ENCODE results near the gene PECR.
"Not testable (repeated sequence)": the region's sequence is repeated elsewhere in the genome, so short reads cannot be mapped to it uniquely, and the experiment has no call there.

The PECR gene

GRCh38 chr2:216103213-216103612 lies 21.6 kb upstream of the PECR start:
- DNase-seq: no peak

- no peak for DNase-seq
These were observed 19.5 kb upstream of the PECR start for GRCh38 chr2:216101109-216101508.

DNA sequence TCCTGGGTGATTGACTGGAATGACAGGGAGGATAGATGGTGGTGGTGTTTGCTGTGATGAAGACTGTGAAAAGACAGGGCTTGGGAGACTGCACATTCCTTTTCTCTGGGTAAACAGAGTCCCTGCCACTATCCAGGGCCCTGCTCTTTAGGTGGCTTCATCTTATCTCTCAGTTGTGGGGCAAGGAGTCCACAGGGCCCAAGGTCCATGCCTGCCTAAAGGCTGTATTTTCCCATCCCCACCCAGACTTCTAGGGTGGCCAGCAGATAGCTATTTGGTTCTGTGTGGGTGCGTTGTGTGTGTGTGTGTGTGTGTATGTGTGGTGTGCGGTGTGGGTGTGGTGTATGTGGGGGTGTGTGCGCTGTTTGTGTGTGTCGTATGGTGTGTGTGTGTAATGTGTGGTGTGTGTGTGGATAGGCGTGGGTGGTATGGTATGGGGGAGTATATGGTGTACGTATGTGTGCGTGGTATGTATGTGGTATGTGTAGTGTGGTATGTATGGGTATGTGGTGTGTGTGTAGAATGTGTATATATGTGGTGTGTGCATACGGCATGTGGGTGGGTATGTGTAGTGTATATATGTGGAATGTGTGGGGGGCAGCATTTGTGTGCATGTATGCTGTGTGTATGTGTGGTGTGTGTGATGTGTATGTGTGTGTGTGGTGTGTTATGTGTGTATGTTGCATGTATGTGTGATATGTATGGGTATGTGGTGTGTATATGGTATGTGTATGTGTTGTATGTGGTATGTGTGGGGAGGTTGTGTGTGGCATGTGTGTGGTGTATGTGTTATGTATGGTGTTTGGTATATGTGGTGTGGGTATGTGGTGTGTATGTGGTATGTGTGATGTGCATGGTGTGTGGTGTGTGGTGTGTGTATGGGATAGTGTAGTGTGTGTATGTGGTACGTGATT lies 17.1 kb upstream of the PECR start:
- DNase-seq: no peak

- DNase-seq: no peak
These were observed 13.1 kb upstream of the PECR start for GRCh38 chr2:216094701-216095100.

DNA sequence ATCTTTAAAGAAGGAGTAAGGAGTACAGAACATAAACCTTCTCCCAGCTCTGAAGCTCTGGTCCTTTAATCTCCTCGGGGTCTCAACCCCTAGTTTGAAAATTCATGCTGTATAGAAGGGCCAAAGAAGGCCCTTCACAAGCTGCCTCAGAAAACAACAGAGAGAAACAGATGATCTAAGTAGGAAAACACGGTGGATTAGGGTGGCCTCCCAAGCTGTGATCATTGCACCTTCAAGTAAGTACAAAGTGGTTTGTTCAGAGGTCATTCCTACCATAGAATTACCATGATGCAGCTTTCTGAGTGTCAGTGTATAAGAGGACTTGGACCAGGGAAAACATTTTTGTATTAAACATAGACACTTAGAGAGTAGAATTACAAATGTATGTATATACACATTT lies 11.0 kb upstream of the PECR start:
- DNase-seq: no peak

DNA sequence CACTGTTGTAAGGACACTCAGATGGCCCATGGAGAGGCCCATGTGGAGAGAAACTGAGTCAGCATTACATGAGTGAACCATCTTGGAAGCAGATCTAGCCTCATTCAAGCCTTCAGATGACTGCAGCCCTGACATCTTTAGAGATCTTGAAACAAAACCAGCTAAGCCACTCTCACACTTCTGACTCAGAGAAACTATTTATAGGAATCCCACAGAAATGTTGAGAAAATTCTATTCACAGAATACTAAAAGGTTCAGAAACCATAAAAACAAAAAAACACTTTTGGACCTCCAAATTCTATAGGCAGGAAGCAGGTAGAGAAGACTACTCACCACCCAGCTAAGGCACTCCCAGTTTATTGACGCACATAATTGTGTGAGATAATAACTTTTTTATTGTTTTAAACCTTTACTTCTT lies 8.8 kb upstream of the PECR start:
- no peak for DNase-seq

DNA sequence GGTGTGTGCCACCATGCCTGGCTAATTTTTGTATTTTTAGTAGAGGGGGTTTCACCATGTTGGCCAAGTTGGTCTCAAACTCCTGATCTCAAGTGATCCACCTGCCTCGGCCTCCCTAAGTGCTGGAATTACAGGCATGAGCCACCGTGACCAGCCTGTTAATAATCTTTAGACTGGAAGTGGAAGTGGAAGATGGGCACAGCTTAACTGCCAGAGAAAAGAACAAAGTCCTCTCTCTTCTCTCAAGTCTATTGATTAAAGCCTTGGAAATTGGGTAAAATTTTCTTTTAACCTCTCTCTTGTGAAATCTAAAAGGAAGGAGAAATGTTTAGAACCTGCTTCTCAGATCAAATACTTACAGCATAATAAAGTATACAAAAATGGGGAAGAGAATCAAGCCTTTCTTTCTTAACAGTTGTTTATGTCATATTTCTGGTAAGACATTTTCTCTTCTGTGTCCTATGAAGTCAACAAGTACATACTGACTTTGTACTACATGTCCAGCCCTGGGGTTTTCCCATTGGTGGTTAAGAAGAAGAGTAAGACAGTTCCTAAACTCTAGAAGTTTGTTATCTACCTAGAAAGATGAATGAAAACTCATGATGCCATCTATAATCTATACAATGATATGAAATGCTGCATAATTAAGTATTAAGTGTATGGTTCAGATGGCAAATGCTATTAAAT lies 4.7 kb upstream of the PECR start:
- no peak for DNase-seq

DNA sequence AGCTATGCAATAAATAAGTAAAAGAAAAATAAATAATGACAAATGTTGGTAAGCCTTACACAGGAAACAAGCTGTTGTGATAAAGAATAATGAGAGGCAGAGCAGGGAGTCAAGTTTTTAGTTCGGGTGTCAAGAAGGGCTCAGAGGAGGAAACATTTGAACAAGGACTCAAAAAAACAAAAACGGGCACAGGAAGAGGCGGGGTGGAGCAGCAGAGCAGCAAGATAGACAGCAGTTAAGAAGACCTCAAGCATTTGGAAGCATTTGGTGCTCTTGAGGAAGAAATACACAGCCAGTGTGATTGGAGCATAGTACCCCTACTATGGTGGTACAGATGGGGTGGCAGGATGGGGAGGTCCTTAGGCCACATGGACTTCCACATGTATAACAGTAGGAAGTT lies 2.9 kb upstream of the PECR start:
- DNase-seq: peak; percentile 66

DNA sequence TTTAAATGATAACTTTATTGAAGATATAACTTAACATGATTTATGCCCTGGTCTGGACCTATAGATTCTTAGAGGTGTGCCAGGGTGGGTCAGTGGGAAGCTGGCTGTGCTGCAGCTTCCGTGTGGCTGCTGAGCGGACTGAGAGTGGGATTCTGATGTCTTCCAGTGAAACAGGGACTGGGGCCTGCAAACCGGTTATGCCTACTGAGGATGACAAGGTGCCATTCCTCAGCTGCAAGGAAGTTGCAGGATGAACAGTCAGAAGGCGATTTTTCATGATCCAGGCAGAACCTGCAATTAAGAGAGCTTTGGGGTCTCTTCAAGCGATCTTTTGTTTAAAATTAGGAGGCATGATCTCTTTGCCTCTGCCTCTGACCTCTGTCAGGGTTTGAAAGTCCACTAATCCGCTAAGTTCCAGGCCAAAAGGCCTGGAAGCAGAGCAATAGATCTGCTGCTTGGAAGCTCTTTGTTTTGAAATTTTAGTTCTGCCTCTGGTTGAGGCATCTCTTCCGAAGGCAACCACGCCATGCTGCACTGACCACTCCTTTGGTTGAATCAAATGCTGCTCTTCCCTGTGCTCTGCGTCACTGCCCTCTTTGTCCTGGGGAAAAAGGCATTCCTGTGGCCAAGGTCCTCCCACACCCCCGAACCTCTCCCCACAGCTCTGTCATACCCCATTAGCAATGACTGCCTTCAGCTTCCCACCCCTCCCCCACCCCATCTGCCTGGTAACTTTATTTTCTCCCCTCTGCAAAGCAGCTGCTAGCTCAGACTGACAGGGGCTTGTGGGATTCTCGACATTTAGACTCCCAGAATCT lies 2.1 kb upstream of the PECR start:
- no peak for DNase-seq

GRCh38 chr2:216082805-216083204 lies 1.2 kb upstream of the PECR start:
- peak; percentile 40 for DNase-seq

DNA sequence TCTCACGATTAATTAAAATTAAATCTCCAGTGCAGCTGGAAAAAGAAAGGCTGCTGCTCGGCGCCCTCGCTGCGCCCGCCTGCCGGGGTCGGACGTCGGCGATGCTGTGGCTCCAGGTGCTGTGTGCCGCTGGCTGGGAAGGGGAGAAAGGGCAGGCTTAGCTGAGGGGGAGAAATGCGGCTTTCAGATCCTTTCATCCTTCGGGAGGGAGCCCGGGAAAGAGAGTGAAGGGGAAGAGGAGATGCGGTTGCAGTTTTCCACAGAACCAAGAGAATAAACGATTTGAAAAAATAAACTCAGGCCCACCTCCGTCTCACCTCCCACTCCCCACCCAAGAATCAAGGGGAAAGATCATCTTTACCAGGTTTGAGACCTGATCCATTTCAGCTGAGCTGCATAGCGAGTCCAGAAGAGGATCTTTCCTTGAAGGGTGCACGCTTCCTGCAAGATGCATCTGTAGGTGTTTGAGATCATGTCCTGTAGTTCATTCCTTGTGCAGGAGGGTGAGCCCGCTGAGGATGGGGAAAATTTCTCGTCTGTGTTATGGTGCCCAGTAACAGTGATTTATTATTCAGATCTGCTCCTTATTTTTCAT lies 605 bp upstream of the PECR start:
- DNase-seq: no peak

- no peak for DNase-seq
These were observed 597 bp downstream of the PECR start for GRCh38 chr2:216081012-216081411.

DNA sequence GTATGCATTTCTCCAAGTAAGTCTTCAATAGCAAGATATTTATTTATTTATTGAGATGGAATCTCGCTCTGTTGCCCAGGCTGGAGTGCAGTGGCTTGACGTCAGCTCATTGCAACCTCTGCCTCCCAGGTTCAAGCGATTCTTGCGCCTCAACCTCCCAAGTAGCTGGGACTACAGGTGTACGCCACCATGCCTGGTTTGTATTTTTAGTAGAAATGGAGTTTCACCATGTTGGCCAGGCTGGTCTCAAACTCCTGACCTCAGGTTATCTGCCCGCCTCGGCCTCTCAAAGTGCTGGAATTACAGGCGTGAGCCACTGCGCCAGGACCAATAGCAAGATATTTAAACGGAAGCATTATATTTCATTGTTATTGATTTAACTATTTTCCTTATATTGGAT lies 1.6 kb downstream of the PECR start:
- DNase-seq: not testable (repeated sequence)

DNA sequence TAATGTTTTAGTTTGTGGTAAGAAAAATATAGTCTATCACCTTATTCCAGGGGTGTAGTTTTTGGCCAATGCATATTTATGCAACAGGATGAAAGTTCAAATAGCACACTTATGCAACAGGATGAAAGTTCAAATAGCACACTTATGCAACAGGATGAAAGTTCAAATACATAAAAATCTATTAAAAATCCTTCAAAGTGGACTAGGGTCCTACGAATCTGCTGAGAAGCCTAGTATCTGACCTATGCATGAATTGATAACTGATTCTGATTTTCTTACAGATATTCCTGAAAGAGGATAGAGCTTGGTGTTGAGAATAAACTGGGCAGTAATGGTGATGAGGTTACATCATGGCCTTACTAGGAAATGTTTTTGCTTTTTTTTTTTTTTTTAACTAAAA lies 2.8 kb downstream of the PECR start:
- DNase-seq: no peak

DNA sequence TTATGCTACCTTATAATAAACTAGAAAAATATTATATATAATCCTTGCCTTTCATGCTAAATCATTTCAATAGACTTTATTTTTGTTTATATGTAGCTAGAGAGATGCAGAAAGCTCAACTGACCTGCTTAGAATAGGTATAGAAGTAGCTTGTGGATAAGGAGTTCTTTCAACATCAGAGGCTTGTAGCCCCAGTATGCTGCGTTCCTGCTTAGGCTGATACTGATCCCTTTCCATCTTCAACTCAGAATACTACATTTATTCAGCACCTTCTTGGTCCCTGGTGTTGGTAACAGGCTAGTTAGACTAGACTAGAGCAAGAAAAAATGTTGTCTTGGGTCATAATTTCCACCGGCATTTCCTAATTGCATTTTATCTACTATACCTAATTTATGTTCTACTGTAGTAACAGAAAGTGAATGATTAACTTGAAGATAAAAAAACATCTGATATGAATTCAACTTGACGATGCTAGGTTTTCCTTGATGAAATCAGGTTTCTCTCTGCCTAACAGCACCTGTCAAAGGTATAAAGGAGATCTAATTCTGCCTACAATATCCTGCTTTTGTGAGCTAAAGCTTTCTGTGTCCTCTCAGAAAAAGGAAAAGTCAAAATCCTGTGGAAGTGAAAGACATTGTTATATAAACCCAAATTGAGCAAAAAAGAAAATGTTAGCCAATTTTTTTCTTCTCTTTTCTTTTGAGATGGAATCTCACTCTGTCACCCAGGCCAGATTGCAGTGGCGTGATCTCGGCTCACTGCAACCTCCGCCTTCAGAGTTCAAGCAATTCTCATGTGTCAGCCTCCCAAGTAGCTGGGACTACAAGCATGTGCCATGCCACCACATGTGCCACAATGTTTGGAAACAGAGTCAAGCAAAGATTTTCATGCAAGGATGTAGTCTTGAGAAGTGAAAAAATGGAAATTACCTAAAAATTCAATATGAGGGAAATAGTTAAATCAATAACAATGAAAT lies 5.8 kb downstream of the PECR start:
- DNase-seq: no peak

- DNase-seq: no peak
These were observed 6.8 kb downstream of the PECR start for GRCh38 chr2:216074794-216075193.

GRCh38 chr2:216074380-216074779 lies 7.2 kb downstream of the PECR start:
- no peak for DNase-seq

- DNase-seq: peak; percentile 21
These were observed 7.8 kb downstream of the PECR start for GRCh38 chr2:216073773-216074172.

GRCh38 chr2:216072473-216072872 lies 9.1 kb downstream of the PECR start:
- no peak for DNase-seq

DNA sequence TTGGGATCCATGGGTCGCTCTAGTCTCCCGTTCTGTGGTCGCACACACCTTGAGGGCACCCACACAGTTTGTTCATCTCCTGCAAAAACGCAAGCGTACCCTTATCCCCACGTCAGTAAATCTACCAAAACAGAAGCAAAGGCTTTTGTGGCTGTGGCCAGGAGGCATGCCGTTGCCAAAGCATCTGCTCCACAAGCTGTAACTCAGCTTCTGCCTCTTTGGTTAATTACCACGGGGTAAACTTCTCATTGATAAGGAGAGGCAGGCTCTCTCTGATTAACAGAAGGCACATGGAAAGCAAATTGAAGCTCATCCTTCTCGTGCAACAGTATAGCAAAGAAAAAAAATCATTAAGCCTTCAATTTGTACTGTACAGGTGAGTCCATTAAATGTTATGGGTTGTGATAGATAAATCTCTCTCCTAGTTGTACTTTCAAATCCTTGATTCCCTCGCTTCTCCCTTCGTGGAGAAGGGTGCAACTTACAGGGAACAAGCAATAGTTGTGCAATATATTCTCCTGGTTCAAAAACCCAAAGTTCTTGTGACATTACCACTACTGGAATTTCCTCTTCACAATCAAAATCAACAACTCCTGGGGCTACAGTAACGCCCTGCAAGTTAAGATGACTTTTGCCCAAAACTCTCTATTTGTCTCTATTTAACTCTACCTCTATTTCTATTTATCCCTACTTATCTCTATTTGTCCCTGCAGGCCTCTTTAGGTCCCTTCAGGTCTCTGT lies 10.3 kb downstream of the PECR start:
- DNase-seq: peak; percentile 51

DNA sequence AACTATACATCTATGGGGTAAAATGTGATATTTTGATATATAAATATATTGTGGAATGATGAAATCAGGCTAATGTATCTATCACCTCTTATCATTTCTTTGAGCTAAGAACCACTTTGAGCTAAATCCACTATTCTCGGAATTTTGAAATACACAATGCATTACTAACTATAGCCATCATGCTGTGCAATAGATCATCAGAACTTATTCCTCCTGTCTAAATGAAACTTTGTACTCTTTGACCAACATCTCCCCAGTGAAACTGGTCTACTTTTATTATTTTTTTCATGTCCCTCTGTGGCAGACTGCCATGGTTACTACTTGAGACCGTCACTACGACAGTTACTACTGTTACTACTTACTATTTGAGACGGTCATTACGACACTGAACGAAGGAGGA lies 11.4 kb downstream of the PECR start:
- DNase-seq: no peak
